ENCODE measurements around the gene TTC34.
"Not testable (repeated sequence)": the region's sequence is repeated elsewhere in the genome, so short reads cannot be mapped to it uniquely, and the experiment has no call there.

TTC34 gene

GRCh38 chr1:2775333-2775732, 26.2 kb downstream of the TTC34 start:
- not testable (repeated sequence) for DNase-seq (ENCODE audit: low spot score)

- DNase-seq (ENCODE audit: low spot score), result not testable (repeated sequence)
These were observed 33.4 kb downstream of the TTC34 start for GRCh38 chr1:2768052-2768451.

- DNase-seq (ENCODE audit: low spot score), result not testable (repeated sequence)
These were observed 42.1 kb downstream of the TTC34 start for GRCh38 chr1:2759433-2759832.

- DNase-seq (ENCODE audit: low spot score), result not testable (repeated sequence)
These were observed 44.0 kb downstream of the TTC34 start for GRCh38 chr1:2757519-2757918.

GRCh38 chr1:2755426-2755825, 46.1 kb downstream of the TTC34 start:
- DNase-seq (ENCODE audit: low spot score), result not testable (repeated sequence)

- not testable (repeated sequence) for DNase-seq (ENCODE audit: low spot score)
These were observed 46.9 kb downstream of the TTC34 start for GRCh38 chr1:2754597-2754996.

- not testable (repeated sequence) for DNase-seq (ENCODE audit: low spot score)
These were observed 49.0 kb downstream of the TTC34 start for GRCh38 chr1:2752503-2752902.

- DNase-seq (ENCODE audit: low spot score), result not testable (repeated sequence)
These were observed 49.6 kb downstream of the TTC34 start for GRCh38 chr1:2751866-2752265.

- not testable (repeated sequence) for DNase-seq (ENCODE audit: low spot score)
These were observed 50.4 kb downstream of the TTC34 start for GRCh38 chr1:2750766-2751730.

- DNase-seq (ENCODE audit: low spot score), result not testable (repeated sequence)
These were observed 51.3 kb downstream of the TTC34 start for GRCh38 chr1:2750041-2750680.

GRCh38 chr1:2748626-2749025, 52.9 kb downstream of the TTC34 start:
- DNase-seq (ENCODE audit: low spot score), result not testable (repeated sequence)

GRCh38 chr1:2694796-2695195, 106.7 kb downstream of the TTC34 start:
- DNase-seq (ENCODE audit: low spot score), result not testable (repeated sequence)

GRCh38 chr1:2690180-2690579, 111.3 kb downstream of the TTC34 start:
- not testable (repeated sequence) for DNase-seq (ENCODE audit: low spot score)

- not testable (repeated sequence) for DNase-seq (ENCODE audit: low spot score)
These were observed 113.2 kb downstream of the TTC34 start for GRCh38 chr1:2688336-2688665.

- DNase-seq (ENCODE audit: low spot score), result not testable (repeated sequence)
These were observed 113.7 kb downstream of the TTC34 start for GRCh38 chr1:2687638-2688335.

- not testable (repeated sequence) for DNase-seq (ENCODE audit: low spot score)
These were observed 114.3 kb downstream of the TTC34 start for GRCh38 chr1:2687174-2687591.

- not testable (repeated sequence) for DNase-seq (ENCODE audit: low spot score)
These were observed 115.2 kb downstream of the TTC34 start for GRCh38 chr1:2686091-2686863.

GRCh38 chr1:2685671-2686070, 115.8 kb downstream of the TTC34 start:
- DNase-seq (ENCODE audit: low spot score), result not testable (repeated sequence)

GRCh38 chr1:2684878-2685277, 116.6 kb downstream of the TTC34 start:
- DNase-seq (ENCODE audit: low spot score), result not testable (repeated sequence)

GRCh38 chr1:2684000-2684399, 117.5 kb downstream of the TTC34 start:
- DNase-seq (ENCODE audit: low spot score), result not testable (repeated sequence)

- not testable (repeated sequence) for DNase-seq (ENCODE audit: low spot score)
These were observed 118.2 kb downstream of the TTC34 start for GRCh38 chr1:2683321-2683741.
